Neural progenitor cell (in vitro differentiated cells): Measurements from ENCODE around the gene NDUFV1.

Experiments
- EZH2 ChIP-seq: fragments of 200-600 bp; sonication (generic); IDR thresholded peaks from 2 replicates; pipeline ENCODE4 v1.6.1; 2017; ENCODE audit warnings: antibody characterized with exemption, mild to moderate bottlenecking, moderate library complexity
- TF ChIP-seq, protein P1 (sequence below): fragments of 200-600 bp; sonication (generic); IDR thresholded peaks from 2 replicates; pipeline ENCODE4 v1.5.1; 2017; ENCODE audit warnings: antibody characterized with exemption, mild to moderate bottlenecking

DNA sequence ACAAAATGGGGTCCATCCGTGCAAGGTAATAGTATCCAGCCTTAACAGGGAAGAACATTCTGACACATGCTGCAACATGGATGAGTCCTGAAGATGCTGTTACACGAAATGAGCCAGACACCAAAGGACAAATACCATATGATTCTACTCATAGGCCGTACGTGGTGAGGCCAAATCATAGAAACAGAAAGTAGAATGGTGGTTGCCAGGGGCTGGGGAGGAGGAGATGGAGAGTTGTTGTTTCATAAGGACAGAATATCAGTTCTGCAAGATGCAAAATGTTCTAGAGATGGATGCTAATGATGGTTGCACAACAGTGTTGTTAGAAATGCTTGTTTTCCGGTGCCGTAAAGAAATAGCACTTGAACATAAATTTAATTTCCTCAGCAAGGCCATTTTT, 30.2 kb downstream of the NDUFV1 start:
- TF ChIP-seq, protein P1, sequence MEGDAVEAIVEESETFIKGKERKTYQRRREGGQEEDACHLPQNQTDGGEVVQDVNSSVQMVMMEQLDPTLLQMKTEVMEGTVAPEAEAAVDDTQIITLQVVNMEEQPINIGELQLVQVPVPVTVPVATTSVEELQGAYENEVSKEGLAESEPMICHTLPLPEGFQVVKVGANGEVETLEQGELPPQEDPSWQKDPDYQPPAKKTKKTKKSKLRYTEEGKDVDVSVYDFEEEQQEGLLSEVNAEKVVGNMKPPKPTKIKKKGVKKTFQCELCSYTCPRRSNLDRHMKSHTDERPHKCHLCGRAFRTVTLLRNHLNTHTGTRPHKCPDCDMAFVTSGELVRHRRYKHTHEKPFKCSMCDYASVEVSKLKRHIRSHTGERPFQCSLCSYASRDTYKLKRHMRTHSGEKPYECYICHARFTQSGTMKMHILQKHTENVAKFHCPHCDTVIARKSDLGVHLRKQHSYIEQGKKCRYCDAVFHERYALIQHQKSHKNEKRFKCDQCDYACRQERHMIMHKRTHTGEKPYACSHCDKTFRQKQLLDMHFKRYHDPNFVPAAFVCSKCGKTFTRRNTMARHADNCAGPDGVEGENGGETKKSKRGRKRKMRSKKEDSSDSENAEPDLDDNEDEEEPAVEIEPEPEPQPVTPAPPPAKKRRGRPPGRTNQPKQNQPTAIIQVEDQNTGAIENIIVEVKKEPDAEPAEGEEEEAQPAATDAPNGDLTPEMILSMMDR: no peak
- no peak for TF ChIP-seq EZH2
